Natural killer cell (primary cell): ENCODE data around the gene KCNT1. TPM values are rescaled to one million over a fixed set of nuclear protein-coding genes. Genes with fewer than 3 reads are reported as not detected.

Experiments used
- ATAC-seq, 3 donors: fragments of 150-1000 bp in 2 of 3; fragments of 200-7000 bp in 1 of 3; cut with Tn5 transposase; 1 replicate in 1 of 3; 2 replicates in 2 of 3; pipeline ENCODE4 v1.10.0; 2021; ENCODE audit warnings: mild to moderate bottlenecking in 2 of 3, moderate library complexity in 2 of 3
- DNase-seq, 2 donors: peaks; one replicate each; pipeline versions ENCODE4 v3.0.0 to v3.0.0-alpha.2; 2013 to 2021; ENCODE audit warnings: mixed read lengths in 1 of 2
- H3K27ac ChIP-seq: one replicate; pipeline ENCODE4 v1.5.1; 2013; ENCODE audit warnings: mild to moderate bottlenecking, low read length
- H3K27me3 ChIP-seq: one replicate; pipeline ENCODE4 v1.6.1; 2013; ENCODE audit warnings: low read length; ENCODE audit not compliant: control insufficient read depth, insufficient read depth
- H3K36me3 ChIP-seq: one replicate; pipeline ENCODE4 v1.6.1; 2013; ENCODE audit warnings: low read length; ENCODE audit not compliant: control insufficient read depth, insufficient read depth
- H3K4me1 ChIP-seq: one replicate; pipeline ENCODE4 v1.6.1; 2013; ENCODE audit warnings: low read length; ENCODE audit not compliant: control insufficient read depth, insufficient read depth
- H3K4me3 ChIP-seq: one replicate; pipeline ENCODE4 v1.5.1; 2013; ENCODE audit warnings: low read length
- H3K9me3 ChIP-seq: one replicate; pipeline ENCODE4 v1.6.1; 2013; ENCODE audit warnings: low read length; ENCODE audit not compliant: control insufficient read depth, insufficient read depth
- H3K27ac Mint-ChIP-seq, 2 donors: one replicate each; pipeline ENCODE4 v1.8.0; 2022; ENCODE audit warnings: mild to moderate bottlenecking in 2 of 2, mixed read lengths in 2 of 2, moderate library complexity in 1 of 2
- H3K27me3 Mint-ChIP-seq, 2 donors: one replicate each; pipeline ENCODE4 v1.8.0; 2022; ENCODE audit warnings: low read depth in 2 of 2, mixed read lengths in 2 of 2
- H3K36me3 Mint-ChIP-seq: one replicate; pipeline ENCODE4 v1.8.0; 2022; ENCODE audit warnings: mixed read lengths
- H3K4me1 Mint-ChIP-seq, 2 donors: one replicate each; pipeline ENCODE4 v1.8.0; 2022; ENCODE audit warnings: mixed read lengths in 2 of 2
- H3K4me3 Mint-ChIP-seq: one replicate; pipeline ENCODE4 v1.8.0; 2022; ENCODE audit warnings: mild to moderate bottlenecking, moderate library complexity, mixed read lengths
- H3K9me3 Mint-ChIP-seq, 2 donors: one replicate each; pipeline ENCODE4 v1.8.0; 2022; ENCODE audit warnings: mixed read lengths in 2 of 2
- WGBS: methylation state at CpG from one replicate; pipeline ENCODE4 v1.1.7; 2013; ENCODE audit warnings: missing lambda C conversion rate; ENCODE audit not compliant: insufficient coverage; 5-methylcytosine and 5-hydroxymethylcytosine counted together
- intact Hi-C: fragments of 100-400 bp; cut with micrococcal nuclease; formaldehyde crosslinking; loops from one replicate; pipeline ENCODE4 v1.14.2; 2022
- total RNA-seq, 4 donors: library from RNA; stranded (reverse); fragments of 120-200 nt in 1 of 4; gene quantifications; one replicate each; pipeline versions ENCODE4 v1.2.3 to v1.2.4, GENCODE V29; 2013 to 2022
- TF ChIP-seq, protein P1 (sequence below): fragments of 200-600 bp; IDR thresholded peaks from one replicate; pipeline ENCODE4 v1.8.0; 2022; ENCODE audit warnings: antibody characterized with exemption

The KCNT1 gene
- total RNA-seq, 3 donors from 2014 or later (not counting 1 experiment from before 2014, with no cell fraction given): 0.52 to 1.2 (median 0.88) TPM

DNA sequence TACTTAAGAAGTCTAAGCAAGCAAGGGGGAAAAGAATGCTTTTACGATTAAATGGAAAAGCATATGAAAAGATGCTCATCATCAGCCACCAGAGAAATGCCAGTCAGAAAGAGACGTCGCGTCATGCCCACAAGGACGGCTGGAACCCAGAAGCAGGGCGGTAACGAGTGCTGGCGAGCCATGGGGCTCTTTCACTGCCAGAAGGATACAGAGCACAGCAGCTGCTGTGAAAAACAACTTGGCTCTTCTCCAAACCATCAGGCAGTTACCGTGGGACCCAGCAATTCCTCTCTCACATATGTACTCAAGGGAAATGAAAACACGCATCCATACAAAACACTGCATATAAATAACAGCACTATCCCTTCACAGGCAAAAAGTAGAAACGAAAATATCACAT, 109.8 kb downstream of the KCNT1 start:
- Mint-ChIP-seq H3K27me3 (no peaks in the 10 kb centered on the region), H3K27ac (no peak overlapping the region), H3K4me1 (peaks cover 13 to 15% of the 10 kb centered on the region in 2 donors), H3K4me3 (no peak overlapping the region), H3K36me3 (peaks cover 13% of the 10 kb centered on the region), H3K9me3 (no peaks in the 10 kb centered on the region)
- ATAC-seq (no peak), DNase-seq (no peak)
- H3K4me3 ChIP-seq: no peak overlapping the region
- WGBS: 91% methylated on average over 11 of the region's 11 CpGs
- TF ChIP-seq, protein P1, sequence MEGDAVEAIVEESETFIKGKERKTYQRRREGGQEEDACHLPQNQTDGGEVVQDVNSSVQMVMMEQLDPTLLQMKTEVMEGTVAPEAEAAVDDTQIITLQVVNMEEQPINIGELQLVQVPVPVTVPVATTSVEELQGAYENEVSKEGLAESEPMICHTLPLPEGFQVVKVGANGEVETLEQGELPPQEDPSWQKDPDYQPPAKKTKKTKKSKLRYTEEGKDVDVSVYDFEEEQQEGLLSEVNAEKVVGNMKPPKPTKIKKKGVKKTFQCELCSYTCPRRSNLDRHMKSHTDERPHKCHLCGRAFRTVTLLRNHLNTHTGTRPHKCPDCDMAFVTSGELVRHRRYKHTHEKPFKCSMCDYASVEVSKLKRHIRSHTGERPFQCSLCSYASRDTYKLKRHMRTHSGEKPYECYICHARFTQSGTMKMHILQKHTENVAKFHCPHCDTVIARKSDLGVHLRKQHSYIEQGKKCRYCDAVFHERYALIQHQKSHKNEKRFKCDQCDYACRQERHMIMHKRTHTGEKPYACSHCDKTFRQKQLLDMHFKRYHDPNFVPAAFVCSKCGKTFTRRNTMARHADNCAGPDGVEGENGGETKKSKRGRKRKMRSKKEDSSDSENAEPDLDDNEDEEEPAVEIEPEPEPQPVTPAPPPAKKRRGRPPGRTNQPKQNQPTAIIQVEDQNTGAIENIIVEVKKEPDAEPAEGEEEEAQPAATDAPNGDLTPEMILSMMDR: no peak
- H3K27ac ChIP-seq: no peak overlapping the region
- H3K27me3 ChIP-seq: no peaks in the 10 kb centered on the region
- no peaks in the 10 kb centered on the region for H3K9me3 ChIP-seq
- H3K36me3 ChIP-seq: peaks cover 47% of the 10 kb centered on the region
- intact Hi-C loops: no loop called here
- H3K4me1 ChIP-seq: peaks cover 12% of the 10 kb centered on the region

DNA sequence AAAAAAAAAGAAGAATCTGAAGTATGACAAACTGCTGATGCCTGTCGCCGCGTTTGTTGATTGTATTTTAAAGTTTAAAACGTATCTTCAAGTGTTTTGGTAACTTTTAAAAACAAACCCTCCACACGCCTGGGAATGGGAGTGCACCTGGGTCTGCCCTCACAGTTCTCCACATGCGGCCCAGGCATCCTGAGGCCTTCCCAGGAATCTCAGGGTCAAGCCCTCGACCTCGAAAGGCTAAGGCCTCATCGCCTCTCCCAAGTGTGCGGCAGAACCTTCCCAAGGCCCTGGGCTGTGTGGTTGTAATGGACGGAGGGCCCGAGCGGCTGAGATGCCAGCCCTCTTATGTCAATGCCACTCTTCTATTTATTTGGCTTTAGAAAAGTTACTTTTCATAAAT, 111.0 kb downstream of the KCNT1 start:
- no peaks in the 10 kb centered on the region for H3K9me3 Mint-ChIP-seq
- ATAC-seq (no peak), DNase-seq (no peak)
- H3K27ac Mint-ChIP-seq: no peak overlapping the region
- Histone ChIP-seq H3K4me3 (no peak overlapping the region), H3K9me3 (no peaks in the 10 kb centered on the region), H3K27me3 (no peaks in the 10 kb centered on the region), H3K27ac (no peak overlapping the region), H3K4me1 (peaks cover 1% of the 10 kb centered on the region), H3K36me3 (peaks cover 59% of the 10 kb centered on the region)
- H3K4me1 Mint-ChIP-seq: peaks cover 2 to 3% of the 10 kb centered on the region in 2 donors
- no peak overlapping the region for H3K4me3 Mint-ChIP-seq
- intact Hi-C loops: no loop called here
- no peaks in the 10 kb centered on the region for H3K27me3 Mint-ChIP-seq
- 96% methylated on average over 7 of the region's 13 CpGs for WGBS
- TF ChIP-seq, protein P1: no peak
- H3K36me3 Mint-ChIP-seq: peaks cover 13% of the 10 kb centered on the region

DNA sequence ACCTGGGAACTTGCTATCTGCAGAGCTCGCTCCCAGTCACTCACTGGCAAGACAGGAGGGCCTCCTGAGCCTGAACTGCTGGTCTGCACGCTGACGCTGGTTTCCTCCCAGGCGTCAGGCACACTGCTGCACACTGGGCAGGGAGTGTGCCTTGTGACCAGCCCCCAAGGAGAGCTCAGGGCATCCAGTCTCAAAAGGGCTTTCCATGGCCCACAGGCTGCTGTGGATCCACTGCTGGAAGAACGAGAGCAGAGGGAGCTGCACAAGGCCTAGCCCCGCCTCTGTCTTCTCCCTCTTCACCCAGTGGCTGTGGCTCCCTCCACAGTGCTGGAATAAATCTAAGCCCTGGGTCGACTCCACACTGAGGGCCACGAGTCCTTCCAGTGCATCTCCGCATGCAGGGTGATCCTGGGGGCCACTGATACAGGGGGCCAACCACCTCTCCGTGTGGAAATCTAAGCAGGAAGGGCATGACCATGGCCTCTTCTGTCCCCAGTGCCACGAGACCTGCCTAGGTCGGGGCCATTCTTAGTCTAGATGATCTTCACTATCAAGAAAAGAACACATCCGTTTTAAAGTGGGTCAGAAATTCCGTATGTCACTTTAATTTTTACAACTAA, 111.8 kb downstream of the KCNT1 start:
- WGBS: 97% methylated on average over 12 of the region's 14 CpGs
- H3K4me3 Mint-ChIP-seq: no peak overlapping the region
- no peaks in the 10 kb centered on the region for H3K9me3 Mint-ChIP-seq
- Histone ChIP-seq H3K36me3 (peaks cover 67% of the 10 kb centered on the region), H3K27me3 (no peaks in the 10 kb centered on the region), H3K4me1 (no peaks in the 10 kb centered on the region), H3K27ac (no peak overlapping the region), H3K4me3 (no peak overlapping the region), H3K9me3 (no peaks in the 10 kb centered on the region)
- ATAC-seq: no peak
- TF ChIP-seq, protein P1: no peak
- peaks cover 13% of the 10 kb centered on the region for H3K36me3 Mint-ChIP-seq
- DNase-seq: no peak
- H3K4me1 Mint-ChIP-seq: no peaks in the 10 kb centered on the region
- no peak overlapping the region for H3K27ac Mint-ChIP-seq
- intact Hi-C loops: no loop called here
- H3K27me3 Mint-ChIP-seq: no peaks in the 10 kb centered on the region
